Measurements from ENCODE around the gene HSPG2. TPM values are rescaled to one million over a fixed set of nuclear protein-coding genes. Genes with fewer than 3 reads are reported as not detected.

HSPG2 gene
- total and polyA plus RNA-seq, 12 donors: 38.7 to 558 (median 273) TPM

DNA sequence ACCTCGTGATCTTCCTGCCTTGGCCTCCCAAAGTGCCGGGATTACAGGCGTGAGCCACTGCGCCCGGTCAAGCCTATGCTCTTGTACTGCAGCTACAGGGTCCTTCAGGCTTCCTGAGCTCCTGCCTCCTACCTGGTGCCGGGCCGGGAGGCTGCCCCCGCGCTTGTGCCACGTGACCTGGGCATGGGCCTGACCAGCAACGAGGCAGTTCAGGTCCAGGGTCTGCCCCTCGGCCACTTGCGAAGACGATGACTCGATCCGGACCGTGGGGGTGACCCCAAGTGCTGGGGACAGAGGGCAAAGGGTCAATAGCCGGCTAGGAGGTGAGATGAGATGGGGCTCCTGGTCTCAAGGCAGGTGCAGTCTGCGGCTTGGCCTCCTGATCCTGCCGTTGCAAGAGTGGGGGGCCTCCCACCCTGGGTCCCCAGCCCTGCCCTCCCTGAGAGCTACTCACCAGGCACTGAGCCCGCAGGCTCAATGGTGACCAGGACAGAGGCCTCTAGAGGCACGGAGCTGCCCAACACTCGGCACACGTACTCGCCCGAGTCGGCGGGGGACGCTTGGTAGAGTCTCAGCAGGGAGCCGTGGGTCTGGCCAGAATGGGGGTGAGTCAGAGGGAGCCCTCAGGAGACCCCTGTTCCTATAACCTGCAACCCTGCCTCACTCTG, 87.1 kb downstream of the HSPG2 start:
- Histone ChIP-seq H3K27me3 (no peaks in the 10 kb centered on the region), H3K36me3 (replicated peaks in 1 of 2) (peaks cover 0 to 98% of the 10 kb centered on the region in 2 donors), H3K4me3 (no peak overlapping the region), H3K4me1 (replicated peaks in 1 of 2) (no peaks in the 10 kb centered on the region), H3K27ac (no peak overlapping the region), H3K9me3 (replicated peaks in 1 of 3) (no peaks in the 10 kb centered on the region)
- intact Hi-C loops (cut with DNase I): no loop called here
- no peak for DNase-seq
- WGBS, 4 donors: 80 to 94% (median 93%) methylated on average over 2 to 30 of the region's 30 CpGs
- TF ChIP-seq, protein P1, sequence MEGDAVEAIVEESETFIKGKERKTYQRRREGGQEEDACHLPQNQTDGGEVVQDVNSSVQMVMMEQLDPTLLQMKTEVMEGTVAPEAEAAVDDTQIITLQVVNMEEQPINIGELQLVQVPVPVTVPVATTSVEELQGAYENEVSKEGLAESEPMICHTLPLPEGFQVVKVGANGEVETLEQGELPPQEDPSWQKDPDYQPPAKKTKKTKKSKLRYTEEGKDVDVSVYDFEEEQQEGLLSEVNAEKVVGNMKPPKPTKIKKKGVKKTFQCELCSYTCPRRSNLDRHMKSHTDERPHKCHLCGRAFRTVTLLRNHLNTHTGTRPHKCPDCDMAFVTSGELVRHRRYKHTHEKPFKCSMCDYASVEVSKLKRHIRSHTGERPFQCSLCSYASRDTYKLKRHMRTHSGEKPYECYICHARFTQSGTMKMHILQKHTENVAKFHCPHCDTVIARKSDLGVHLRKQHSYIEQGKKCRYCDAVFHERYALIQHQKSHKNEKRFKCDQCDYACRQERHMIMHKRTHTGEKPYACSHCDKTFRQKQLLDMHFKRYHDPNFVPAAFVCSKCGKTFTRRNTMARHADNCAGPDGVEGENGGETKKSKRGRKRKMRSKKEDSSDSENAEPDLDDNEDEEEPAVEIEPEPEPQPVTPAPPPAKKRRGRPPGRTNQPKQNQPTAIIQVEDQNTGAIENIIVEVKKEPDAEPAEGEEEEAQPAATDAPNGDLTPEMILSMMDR (IDR thresholded peaks at IDR 0.05): no peak

DNA sequence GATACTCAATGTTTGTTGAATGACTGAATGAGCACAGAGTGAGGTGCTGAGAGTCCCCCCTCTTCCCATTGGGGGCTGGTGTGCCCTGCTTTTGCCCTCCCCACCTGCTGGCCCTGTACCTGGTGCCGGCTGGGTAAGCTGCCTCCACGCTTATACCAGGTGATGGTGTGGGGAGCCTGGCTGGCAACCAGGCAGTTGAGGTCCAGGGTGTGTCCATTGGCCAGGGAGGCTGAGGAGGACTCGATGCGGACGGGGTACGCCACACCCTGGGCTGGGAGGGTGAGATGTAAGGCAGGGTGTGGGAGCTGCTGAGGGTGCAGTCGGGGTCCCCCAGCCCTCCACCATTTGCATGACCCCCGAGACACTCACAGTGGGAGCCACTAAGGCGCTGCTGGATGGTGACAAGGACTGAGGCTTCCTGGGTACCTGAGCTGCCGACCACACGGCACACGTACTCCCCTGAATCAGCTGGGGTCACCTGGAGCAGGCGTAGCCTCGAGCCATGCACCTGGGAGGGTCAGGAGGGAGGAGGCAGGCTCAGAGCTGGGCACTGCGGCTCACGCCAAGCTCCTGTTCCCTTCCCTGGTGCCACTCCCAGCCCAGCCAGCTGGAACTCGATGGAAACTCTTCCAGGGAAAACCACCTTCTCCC, 88.5 kb downstream of the HSPG2 start:
- Histone ChIP-seq H3K36me3 (replicated peaks in 1 of 2) (peaks cover 0 to 98% of the 10 kb centered on the region in 2 donors), H3K27me3 (no peaks in the 10 kb centered on the region), H3K4me1 (replicated peaks in 1 of 2) (no peaks in the 10 kb centered on the region), H3K9me3 (replicated peaks in 1 of 3) (no peaks in the 10 kb centered on the region), H3K4me3 (no peak overlapping the region), H3K27ac (no peak overlapping the region)
- no peak for TF ChIP-seq POLR2A (IDR thresholded peaks at IDR 0.05)
- TF ChIP-seq, protein P1 (IDR thresholded peaks at IDR 0.05): no peak
- DNase-seq: no peak
- 91 to 97% (median 94%) methylated on average over 7 to 17 of the region's 17 CpGs for WGBS, 4 donors
- intact Hi-C loops (cut with DNase I): no loop called here

DNA sequence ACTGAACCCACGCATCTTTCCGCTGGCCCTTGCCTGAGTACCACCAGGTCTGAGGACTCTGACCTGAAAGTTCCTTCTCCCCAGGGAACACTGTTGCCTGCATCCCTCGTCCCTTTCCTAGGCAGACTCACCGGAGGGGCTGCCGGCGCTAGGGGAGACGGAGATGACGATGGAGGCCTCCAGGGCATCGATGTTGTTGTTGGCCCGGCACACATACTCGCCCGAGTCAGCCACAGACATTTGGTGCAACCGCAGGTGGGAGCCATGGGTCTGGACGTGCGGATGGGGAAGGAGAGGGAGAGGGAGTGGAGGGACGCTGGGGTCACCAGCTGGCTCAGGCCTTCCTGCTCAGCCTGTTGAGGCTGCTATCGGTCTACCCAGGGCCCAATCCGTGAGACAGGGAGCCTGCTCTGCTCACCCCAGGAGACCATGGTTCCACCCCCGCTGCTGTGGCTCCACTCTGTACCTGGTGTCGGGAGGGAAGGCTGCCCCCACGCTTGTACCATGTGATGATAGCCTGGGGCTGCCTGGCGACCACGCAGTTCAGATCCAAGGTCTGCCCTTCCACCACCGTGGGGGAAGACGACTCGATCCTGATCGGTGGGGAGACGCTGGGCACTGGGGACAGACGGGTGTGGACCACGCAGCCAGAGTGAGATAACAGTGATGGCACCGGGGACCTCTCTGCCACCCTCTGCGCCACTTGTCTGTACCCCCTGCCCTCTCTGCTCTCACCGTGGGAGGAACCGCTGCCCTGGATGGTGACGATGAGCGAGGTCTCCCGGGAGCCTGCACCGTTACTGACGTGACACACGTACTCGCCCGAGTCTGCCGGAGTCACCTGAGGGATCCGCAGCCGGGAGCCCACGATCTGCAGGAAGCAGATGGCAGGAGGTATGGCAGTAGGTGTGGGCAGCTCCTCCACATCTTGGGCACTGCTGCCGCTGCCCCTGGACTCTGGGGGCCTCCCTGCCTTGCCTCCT, 89.6 kb downstream of the HSPG2 start:
- intact Hi-C loops (cut with DNase I): no loop called here
- H3K36me3 ChIP-seq (replicated peaks in 1 of 2): peaks cover 0 to 98% of the 10 kb centered on the region in 2 donors
- no peak overlapping the region for H3K4me3 ChIP-seq
- H3K4me1 ChIP-seq (replicated peaks in 1 of 2): no peaks in the 10 kb centered on the region
- H3K27ac ChIP-seq: no peak overlapping the region
- TF ChIP-seq, protein P1 (IDR thresholded peaks at IDR 0.05): no peak
- TF ChIP-seq POLR2A (IDR thresholded peaks at IDR 0.05): no peak
- DNase-seq: no peak
- H3K27me3 ChIP-seq: no peaks in the 10 kb centered on the region
- 90 to 94% (median 92%) methylated on average over 31 to 47 of the region's 47 CpGs for WGBS, 4 donors
- no peaks in the 10 kb centered on the region for H3K9me3 ChIP-seq (replicated peaks in 1 of 3)
